ENCODE measurements around the gene SEC24C.
"Not testable (repeated sequence)": the region's sequence is repeated elsewhere in the genome, so short reads cannot be mapped to it uniquely, and the experiment has no call there.

Gene SEC24C

GRCh38 chr10:73772281-73773151 is 28.3 kb downstream of the SEC24C start:
- no peak for DNase-seq

- no peak for DNase-seq
Observed at GRCh38 chr10:73773152-73773879, 29.1 kb downstream of the SEC24C start.

- DNase-seq = no peak
Observed at GRCh38 chr10:73774637-73775036, 30.5 kb downstream of the SEC24C start.

DNA sequence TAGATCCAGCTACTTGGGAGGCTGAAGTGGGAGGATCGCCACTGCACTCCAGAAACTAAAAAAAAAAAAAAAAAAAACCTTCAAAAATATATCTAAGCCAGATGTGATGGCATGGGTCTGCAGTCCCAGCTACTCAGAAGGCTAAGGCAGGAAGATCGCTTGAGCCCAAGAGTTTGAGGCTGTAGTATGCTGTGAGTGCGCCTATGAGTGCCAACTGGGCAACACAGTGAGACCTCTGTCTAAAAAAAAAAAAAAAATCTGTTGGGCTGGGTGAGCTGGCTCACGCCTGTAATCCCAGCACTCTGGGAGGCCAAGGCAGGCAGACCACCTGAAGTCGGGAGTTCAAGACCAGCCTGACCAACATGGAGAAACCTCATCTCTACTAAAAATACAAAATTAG is 34.8 kb downstream of the SEC24C start:
- DNase-seq = no peak

DNA sequence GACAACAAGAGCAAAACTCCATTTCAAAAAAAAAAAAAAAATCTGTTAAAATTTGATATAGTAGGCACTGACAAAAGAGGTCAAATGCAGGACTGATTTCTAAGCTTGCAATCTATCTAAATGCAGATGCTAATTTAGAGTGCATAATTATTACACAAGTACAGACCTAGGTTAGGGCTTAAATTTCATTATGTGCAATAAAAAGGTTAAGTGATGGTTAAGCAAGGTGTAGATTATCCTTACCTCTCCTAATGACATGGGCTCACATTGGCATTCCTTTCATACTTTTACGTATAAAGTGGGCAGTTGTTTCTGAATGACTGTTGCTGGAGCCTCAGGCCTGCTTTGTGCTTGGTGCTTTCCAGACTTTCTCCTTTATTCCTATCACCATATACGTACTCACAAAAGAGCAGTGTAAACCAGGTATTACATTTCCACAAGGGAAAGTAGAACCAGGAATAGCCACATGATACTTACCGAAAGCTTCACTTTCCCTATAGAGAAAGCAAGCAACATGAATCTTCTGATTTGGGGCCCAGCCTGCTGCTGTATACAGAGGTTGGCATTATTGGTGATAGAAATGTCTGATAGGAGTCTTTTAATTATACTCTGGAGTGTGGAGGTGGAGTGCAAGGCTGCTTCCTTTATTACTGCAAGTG is 35.5 kb downstream of the SEC24C start:
- DNase-seq = no peak

- DNase-seq = no peak
Observed at GRCh38 chr10:73780301-73780700, 36.1 kb downstream of the SEC24C start.

DNA sequence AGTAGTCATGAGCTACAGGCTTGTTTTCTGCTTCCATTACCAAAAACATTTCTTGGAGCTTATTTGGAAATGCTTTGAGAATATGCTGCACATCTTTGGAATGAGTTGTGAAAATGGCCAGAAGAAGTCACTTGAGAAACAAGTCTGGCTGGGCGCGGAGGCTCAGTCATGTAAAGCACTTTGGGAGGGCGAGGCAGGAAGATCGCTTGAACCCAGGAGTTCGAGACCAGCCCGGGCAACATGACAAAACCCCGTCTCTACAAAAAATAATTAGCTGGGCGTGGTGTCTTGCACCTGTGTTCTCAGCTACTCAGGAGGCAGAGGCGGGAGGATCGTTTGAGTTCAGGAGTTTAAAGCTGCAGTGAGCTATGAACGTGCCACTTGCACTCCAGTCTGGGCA is 36.8 kb downstream of the SEC24C start:
- no peak for DNase-seq

GRCh38 chr10:73781548-73781878 is 37.3 kb downstream of the SEC24C start:
- no peak for DNase-seq

- no peak for DNase-seq
Observed at GRCh38 chr10:73781879-73782748, 37.9 kb downstream of the SEC24C start, which contains the start of gene CHCHD1. CHCHD1 (plus strand) TSS chr10:73782048; CDS start chr10:73782076, 28 bp downstream.

GRCh38 chr10:73782749-73783085 is 38.5 kb downstream of the SEC24C start:
- no peak for DNase-seq

DNA sequence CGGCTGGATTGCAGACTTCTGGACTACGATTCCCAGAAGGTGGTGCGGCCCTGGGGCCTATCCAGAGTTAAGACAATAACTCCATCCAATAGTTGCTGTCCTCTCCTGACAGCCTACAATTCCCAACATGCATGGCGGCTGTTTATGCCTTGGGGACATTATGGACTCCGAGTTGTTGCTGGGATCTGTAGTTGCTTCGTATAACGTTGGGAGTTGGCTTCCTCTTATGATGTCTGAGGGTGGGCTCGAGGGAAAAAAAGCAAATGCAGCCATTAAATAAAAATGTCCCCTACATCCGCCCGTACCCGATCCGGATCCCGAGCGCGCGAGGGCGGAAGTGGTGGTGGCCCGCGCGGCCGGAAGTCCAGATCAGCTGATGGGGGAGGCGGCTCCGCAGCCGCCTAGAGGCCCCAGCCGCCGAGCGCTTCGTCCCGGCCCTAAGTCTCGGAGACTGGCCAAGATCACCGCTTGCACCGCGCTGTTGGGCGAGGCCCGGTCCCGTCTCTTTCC is 41.1 kb downstream of the SEC24C start, which contains the start of gene ZSWIM8:
Gene ZSWIM8, plus strand, starts transcription at position 396 of the 510 bp plus-strand sequence. CDS start 273 bp downstream, outside the sequence.
- peak; percentile 18 for DNase-seq

DNA sequence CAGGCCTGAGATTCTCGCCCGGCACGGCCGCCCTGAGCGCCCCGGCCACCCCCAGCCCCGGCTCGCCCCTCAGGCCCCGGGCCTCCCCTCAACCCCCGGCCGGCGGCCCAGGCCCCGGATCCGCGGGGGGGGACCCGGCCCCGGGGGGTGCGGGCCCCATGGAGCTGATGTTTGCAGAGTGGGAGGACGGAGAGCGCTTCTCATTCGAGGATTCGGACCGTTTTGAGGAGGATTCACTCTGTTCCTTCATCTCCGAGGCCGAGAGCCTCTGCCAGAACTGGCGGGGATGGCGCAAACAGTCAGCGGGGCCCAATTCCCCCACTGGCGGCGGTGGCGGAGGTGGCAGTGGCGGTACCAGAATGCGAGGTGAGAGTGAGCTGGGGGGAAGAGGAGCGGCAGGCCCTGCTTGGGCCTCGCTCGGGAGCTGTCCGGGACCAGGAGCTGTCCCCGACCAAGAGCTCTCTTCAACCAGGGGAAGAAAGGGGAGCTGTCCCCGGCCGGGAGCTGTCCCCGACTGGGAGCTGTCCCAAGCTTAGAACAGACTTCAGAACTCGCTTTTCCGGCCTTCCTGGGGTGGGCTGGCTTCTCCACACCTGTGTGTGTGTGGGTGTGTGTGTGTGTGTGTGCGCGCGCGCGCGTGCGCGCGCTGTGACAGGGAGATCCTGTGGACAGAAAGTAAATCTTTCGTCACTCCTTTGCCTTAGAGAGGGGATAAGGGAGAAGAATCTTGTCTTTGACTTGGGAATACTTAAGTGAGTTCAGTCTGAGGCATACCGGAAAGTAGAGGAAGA is 41.7 kb downstream of the SEC24C start:
- DNase-seq = no peak

- no peak for DNase-seq
Observed at GRCh38 chr10:73786512-73786885, 42.3 kb downstream of the SEC24C start.

DNA sequence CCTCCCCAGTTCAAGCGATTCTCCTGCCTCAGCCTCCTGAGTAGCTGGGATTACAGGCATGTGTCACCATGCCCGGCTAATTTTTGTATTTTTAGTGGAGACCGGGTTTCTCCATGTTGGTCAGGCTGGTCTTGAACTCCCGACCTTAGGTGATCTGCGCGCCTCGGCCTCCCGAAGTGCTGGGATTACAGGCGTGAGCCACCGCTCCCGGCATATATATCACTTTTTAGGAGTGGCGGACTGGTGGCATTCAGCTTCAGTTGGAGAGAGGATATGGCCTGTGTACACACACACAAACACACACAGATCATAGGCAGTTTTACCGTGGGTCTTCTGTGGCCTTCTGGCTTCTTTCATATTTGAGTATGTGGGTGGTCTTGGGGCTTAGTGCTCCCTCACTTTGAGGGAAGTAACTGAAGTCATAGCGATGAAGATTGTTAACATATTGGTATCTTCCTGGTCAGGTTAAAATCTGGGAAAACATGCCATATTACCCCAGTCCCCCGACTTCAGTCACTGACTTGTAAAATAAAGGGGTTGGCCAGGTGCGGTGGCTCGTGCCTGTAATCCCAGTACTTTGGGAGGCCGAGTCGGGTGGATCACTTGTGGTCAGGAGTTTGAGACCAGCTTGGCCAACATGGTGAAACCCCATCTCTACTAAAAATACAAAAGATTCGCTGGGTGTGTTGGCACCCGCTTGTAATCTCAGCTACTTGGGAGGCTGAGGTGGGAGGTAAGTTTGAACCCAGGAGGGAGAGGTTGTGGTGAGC is 43.0 kb downstream of the SEC24C start:
- not testable (repeated sequence) for DNase-seq

DNA sequence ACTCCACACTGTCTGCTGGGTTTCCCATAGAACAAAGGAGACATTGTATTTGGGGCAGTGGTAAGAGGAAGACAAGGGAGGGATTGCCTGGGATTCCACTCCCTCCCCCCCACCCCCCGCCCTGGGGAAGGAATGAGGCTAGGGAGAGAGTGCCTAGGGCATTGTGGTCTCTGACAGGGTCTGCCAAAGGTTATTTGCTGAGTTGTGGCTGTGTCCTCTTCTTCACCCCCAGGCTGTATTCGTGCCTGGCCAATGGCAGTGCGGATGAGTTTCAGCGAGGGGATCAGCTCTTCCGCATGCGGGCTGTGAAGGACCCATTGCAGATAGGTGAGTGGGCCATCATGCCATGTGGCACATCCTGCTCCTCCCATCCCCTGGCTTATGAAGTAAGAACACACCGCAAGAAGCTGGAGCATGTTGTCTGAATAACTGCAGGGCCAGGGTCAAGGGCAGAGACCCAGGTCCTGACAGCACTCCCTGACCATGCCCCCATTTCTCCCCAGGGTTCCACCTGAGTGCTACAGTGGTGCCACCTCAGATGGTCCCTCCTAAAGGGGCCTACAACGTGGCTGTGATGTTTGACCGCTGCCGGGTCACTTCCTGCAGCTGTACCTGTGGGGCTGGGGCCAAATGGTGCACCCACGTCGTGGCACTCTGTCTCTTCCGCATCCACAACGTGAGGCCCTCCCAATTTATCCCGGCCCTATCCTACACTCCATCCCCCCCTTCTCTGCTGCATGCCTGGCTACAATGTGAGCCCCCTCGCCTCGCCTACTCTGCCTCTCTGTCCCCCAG is 44.9 kb downstream of the SEC24C start:
- DNase-seq = no peak

DNA sequence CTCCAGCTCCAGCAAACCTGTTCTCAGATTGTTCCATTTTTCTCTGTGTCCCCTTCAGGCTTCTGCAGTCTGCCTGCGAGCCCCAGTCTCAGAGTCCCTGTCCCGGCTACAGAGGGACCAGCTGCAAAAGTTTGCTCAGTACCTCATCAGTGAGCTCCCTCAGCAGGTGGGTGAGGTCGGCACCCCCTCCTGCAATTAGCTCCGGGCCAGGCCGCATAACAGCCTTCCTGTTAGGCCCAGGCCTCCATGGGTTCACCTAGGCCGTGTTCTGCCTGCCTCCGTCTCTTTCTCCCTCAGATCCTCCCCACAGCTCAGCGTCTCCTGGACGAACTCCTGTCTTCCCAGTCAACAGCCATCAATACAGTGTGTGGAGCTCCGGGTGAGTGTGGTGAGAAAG is 45.5 kb downstream of the SEC24C start:
- no peak for DNase-seq

DNA sequence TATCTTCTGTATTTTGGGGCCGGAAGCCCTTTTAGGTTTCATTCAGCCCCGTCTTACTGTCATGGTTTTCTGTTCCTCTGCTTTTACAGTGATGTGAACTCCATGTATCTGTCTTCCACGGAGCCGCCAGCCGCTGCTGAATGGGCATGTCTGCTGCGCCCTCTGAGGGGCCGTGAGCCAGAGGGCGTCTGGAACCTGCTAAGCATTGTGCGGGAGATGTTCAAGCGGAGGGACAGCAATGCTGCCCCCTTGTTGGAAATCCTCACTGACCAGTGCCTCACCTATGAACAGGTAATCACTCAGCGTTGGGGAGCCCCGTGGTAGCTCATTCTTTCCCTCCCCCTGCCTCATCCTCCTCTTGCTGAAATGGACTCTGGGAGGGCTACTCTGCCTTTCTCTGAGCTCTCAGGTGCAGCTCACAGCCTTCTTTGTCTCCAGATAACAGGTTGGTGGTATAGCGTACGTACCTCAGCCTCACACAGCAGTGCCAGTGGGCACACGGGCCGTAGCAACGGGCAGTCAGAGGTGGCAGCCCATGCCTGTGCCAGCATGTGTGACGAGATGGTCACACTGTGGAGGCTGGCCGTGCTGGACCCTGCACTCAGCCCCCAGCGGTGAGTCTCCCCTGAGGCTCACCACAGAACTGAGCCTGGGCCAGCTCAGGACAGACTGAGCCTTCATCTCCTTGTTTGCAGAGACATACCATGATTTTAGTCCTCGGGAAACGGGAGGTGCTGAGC is 46.9 kb downstream of the SEC24C start:
- no peak for DNase-seq

GRCh38 chr10:73791871-73792400 is 47.8 kb downstream of the SEC24C start:
- no peak for DNase-seq

GRCh38 chr10:73793456-73793855 is 49.3 kb downstream of the SEC24C start:
- DNase-seq = no peak

Data from NCI-H1417 treated with DMSO at 0.1 percent for 48 hours (cell line).